ENCODE data around the gene FSTL4.

The FSTL4 gene

DNA sequence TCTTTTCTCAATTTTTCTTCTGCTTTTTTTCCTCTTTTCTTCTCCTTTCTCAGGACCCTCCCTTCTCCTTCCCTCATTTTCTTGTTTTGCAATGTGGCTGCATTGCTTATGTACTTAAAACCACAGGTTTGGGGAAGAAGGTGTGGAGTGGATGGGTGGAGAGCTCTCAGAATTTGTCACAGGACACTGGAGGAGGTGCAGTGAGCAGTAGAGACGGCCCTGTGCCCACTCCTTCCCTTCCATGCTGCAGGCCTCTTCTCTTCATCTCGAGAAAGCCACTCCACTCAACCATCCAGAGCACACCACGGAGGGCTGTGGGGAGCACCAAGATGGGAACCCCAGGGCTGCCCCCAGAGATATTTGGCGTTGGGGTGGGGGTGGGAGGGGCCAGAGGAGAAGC lies 92.3 kb downstream of the FSTL4 start:
- H3K4me1 Mint-ChIP-seq, result no peaks in the 10 kb centered on the region
- H3K36me3 Mint-ChIP-seq, result no peaks in the 10 kb centered on the region
- H3K4me3 Mint-ChIP-seq, result no peak overlapping the region
- H3K27ac Mint-ChIP-seq, result no peak overlapping the region
- peaks cover 7% of the 10 kb centered on the region for H3K27me3 Mint-ChIP-seq
- no peaks in the 10 kb centered on the region for H3K9me3 Mint-ChIP-seq

DNA sequence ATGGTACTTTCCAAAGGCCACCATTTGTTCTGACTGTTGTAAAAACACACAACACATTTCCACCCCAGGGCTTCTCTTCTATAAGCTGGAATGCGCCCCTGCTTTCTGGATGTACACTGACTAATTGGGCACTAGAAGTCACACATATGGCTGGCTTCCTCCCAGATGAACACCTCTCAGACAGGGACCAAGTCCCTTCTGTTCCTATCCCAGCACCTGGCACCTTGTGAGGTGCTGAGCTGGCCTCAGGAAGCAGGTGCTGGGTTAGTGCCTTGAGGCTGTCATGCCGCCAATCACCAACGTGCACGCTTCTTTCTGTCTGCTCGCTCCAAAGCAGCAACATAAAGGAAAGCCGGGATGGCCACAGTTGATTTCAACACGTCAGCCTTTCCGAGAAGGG lies 93.2 kb downstream of the FSTL4 start:
- no peaks in the 10 kb centered on the region for H3K4me1 Mint-ChIP-seq
- H3K27me3 Mint-ChIP-seq, result peaks cover 9% of the 10 kb centered on the region
- H3K4me3 Mint-ChIP-seq, result no peak overlapping the region
- H3K36me3 Mint-ChIP-seq, result no peaks in the 10 kb centered on the region
- no peak overlapping the region for H3K27ac Mint-ChIP-seq
- H3K9me3 Mint-ChIP-seq, result no peaks in the 10 kb centered on the region

DNA sequence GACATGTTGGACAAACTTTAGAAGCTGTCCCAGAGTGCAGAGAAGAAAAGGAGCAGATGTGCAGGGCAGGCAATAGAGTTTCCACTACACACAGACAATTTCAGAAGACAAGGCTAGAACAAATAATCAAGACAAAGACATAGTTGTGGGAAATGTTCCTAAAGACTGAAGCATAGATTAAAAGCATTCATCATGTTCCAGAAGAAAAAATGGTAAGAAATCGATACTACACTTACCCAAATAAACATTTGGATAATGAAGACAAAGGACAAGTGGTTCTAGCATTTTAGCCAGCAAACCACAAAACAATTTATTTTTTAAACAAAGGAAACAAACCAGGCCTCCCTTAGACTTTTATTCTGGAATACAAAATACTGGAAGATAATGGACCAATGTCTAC lies 97.9 kb downstream of the FSTL4 start:
- no peaks in the 10 kb centered on the region for H3K9me3 Mint-ChIP-seq
- H3K4me3 Mint-ChIP-seq, result no peak overlapping the region
- no peaks in the 10 kb centered on the region for H3K36me3 Mint-ChIP-seq
- peaks cover 21% of the 10 kb centered on the region for H3K27me3 Mint-ChIP-seq
- no peaks in the 10 kb centered on the region for H3K4me1 Mint-ChIP-seq
- no peak overlapping the region for H3K27ac Mint-ChIP-seq

DNA sequence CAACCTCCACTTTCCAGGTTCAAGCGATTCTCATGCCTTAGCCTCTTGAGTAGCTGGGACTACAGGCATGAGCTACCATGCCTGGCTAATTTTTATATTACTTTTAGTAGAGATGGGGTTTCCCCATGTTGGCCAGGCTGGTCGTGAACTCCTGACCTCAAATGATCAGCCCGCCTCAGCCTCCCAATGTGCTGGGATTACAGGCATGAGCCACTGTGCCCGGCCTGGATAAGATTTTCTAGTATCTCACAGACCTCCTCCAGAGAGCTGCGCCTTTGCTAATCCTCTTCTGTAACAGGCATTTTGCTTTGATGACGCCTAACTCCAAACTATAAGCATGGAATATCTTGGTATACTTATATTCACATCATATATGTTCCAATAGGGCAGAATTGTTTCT lies 99.4 kb downstream of the FSTL4 start:
- Mint-ChIP-seq H3K4me1 (no peaks in the 10 kb centered on the region), H3K27ac (no peak overlapping the region), H3K9me3 (no peaks in the 10 kb centered on the region)

DNA sequence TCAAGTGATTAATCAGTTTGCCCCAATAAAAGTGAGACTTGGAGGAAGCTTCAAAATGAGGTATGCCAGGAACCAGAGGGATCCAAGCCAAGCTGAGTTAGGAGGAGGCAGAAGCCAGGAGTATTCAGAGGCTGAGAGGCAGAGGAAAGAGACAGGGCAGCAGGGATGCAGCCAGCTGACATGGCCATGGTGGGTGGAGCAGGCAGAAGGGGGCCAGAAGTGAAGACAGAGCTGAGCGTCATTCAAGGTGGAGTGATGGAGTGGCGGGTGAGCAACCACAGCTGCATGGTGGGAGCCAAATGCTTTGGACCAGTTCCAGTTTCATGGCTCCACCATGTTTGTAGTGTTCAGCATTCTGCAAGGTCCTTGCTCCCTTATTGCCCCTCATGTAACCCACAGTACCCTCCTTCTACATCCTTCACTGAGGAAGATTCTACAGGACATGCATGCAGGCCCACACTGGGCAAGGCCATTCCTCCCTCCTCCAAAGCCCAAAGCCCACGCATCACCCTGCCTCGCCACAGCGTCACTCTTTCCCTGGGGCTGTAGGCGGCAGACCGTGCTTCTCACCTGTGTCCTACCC lies 100.6 kb downstream of the FSTL4 start:
- no peaks in the 10 kb centered on the region for H3K36me3 Mint-ChIP-seq
- no peak overlapping the region for H3K4me3 Mint-ChIP-seq
- peaks cover 21% of the 10 kb centered on the region for H3K27me3 Mint-ChIP-seq
- H3K9me3 Mint-ChIP-seq, result no peaks in the 10 kb centered on the region
- no peak overlapping the region for H3K27ac Mint-ChIP-seq
- no peaks in the 10 kb centered on the region for H3K4me1 Mint-ChIP-seq

More for the DNA sequence above, 99.4 kb downstream of the FSTL4 start:
- no peak overlapping the region for H3K4me3 Mint-ChIP-seq
- H3K27me3 Mint-ChIP-seq, result peaks cover 21% of the 10 kb centered on the region
- no peaks in the 10 kb centered on the region for H3K36me3 Mint-ChIP-seq

DNA sequence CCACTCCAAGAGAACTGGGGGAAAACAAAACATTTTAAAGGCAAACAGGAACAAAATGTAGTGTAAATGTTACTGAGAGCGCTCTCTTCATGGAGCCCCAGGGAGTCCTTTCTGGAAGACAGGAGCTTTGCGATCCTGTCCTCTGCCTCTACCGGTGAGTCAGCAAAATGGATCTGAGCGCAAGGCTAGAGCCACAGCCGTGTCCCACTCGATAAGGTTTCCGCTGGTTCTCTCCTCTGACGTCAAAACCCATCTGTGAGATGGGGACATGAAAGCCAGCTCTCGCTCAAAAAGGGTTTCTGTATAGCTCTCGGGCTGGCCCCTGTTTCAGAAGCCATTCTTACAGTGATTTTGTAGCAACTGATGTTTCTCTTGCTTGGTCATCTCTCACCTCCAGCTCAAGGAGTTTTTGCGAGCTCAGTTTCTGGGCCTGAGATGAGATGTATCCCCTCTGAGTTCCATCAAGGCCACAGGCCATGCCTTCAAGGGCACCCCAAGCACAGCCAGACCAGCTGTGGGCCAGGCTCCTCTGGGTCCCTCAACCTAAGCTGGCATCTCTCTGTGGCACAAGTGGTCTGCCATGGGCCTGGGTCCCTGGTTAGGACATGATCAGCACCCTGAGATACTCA lies 101.6 kb downstream of the FSTL4 start:
- Mint-ChIP-seq H3K27ac (no peak overlapping the region), H3K9me3 (no peaks in the 10 kb centered on the region), H3K27me3 (peaks cover 21% of the 10 kb centered on the region), H3K36me3 (no peaks in the 10 kb centered on the region), H3K4me3 (no peak overlapping the region), H3K4me1 (no peaks in the 10 kb centered on the region)

DNA sequence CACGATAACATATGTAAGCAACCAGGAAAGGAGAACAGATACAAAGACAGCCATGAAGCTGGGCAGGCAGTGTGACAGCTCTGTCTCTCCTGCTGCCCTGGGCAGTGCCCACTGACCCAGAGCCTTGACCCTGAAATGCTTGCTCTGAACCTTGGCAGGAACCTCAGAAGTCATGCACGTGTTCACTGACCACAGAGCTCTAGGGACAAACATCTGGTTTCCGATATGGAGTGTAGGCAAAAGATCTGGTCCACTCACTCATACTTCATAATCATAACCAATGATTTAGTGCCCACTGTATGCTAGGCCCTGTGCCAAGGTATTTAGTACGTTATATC lies 102.6 kb downstream of the FSTL4 start:
- H3K9me3 Mint-ChIP-seq, result no peaks in the 10 kb centered on the region
- no peak overlapping the region for H3K4me3 Mint-ChIP-seq
- peaks cover 21% of the 10 kb centered on the region for H3K27me3 Mint-ChIP-seq
- H3K4me1 Mint-ChIP-seq, result no peaks in the 10 kb centered on the region
- no peak overlapping the region for H3K27ac Mint-ChIP-seq
- no peaks in the 10 kb centered on the region for H3K36me3 Mint-ChIP-seq

DNA sequence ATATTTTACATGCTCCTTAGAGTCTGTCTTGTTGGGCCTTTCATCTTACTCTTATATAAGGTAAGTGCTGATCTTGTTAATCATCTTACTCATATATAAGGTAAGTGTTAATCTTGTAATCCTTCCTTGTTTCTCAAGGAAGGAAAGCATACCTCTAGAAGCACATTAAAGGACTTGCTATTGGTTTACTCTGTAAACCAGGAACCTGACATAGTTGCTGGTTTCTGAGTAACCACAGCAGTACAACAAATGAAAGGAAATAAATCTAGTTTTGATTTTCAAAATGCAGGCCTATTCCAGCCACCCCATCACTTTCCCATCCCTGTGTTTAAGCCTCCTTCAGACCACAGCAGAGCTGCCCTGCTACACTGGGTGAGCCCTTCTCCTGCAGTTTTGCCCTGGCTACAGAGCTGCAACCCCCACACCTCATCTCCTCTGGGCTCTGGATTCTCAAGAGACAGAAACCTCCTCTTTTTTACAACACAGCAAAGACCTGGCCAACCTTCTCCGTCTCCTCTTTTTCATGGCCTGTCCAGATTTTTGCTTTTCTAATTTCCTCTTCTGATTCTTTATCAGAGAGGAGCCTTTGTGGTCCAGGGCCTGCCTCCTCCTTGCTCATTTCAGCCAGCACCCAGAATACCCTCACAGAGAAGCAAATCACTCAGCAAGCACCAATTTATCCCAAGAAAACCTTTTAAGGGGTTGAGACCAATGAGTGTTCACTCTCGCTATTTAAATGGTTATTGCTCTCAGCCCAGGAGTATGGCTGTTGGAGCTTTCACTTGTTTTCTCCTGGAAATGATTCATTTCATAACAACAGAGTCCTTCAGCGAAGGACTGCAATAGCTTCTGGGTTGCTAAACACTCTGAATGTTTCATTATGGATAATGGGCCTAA lies 103.2 kb downstream of the FSTL4 start:
- no peaks in the 10 kb centered on the region for H3K9me3 Mint-ChIP-seq
- H3K27me3 Mint-ChIP-seq, result peaks cover 18% of the 10 kb centered on the region
- no peak overlapping the region for H3K4me3 Mint-ChIP-seq
- H3K36me3 Mint-ChIP-seq, result no peaks in the 10 kb centered on the region
- no peaks in the 10 kb centered on the region for H3K4me1 Mint-ChIP-seq
- no peak overlapping the region for H3K27ac Mint-ChIP-seq

DNA sequence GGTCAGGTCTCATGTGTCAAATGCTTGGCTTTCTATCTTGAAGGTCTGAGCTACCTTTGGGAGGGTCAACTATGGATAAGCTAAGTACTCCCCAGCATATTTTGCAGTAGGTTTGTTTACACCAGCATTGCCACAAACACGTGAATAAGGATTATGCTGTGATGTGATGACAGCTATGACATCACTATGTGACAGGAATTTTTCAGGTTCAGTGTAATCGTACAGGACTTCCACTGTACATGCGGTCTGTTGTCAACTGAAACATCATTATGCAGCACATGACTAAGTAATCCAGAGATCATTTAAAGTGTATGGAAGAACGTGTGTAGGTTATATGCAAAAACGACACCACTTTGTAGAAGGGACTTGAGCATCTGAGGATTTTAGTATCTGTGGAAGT lies 104.0 kb downstream of the FSTL4 start:
- Mint-ChIP-seq H3K9me3 (no peaks in the 10 kb centered on the region), H3K27me3 (peaks cover 14% of the 10 kb centered on the region), H3K4me3 (no peak overlapping the region), H3K4me1 (no peaks in the 10 kb centered on the region), H3K36me3 (no peaks in the 10 kb centered on the region), H3K27ac (no peak overlapping the region)

DNA sequence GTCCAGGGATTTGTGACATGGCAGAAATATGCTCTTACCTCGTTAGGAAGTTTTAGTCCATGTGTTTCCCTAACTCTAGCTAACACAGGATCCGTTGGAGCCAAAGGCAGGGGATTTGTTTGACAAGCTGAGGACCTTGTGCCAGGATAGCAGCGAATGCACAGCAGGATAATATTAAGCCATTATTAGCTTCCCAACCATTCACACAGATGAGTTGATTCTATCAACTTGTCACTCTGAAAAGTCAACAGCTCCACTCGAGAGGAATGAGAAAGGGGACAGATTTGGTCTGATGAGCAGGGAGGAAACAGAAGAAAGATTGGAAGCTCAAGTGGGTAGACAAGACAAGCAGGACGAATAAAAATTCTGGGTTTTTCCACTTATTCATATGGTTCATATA lies 106.2 kb downstream of the FSTL4 start:
- no peaks in the 10 kb centered on the region for H3K36me3 Mint-ChIP-seq
- H3K27me3 Mint-ChIP-seq, result peaks cover 2% of the 10 kb centered on the region
- H3K4me3 Mint-ChIP-seq, result no peak overlapping the region
- H3K9me3 Mint-ChIP-seq, result no peaks in the 10 kb centered on the region
- no peaks in the 10 kb centered on the region for H3K4me1 Mint-ChIP-seq
- no peak overlapping the region for H3K27ac Mint-ChIP-seq

DNA sequence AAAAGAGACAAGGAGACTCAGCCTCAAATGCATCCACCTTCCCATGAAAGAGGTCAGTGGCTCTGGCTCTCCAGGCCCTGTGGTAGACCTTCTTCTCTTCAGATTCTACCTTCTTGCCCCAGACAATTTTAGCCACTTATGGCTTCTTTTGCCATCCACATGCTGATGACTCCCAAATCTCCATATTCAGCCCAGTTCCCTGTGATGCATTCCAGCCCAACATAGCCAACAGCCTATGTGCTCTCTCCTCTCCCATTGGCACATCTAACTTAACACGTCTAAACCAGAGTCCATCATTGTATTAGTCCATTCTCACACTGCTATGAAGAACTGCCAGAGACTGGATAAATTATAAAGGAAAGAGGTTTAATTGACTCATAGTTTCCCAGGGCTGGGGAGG lies 108.8 kb downstream of the FSTL4 start:
- Mint-ChIP-seq H3K36me3 (no peaks in the 10 kb centered on the region), H3K4me1 (no peaks in the 10 kb centered on the region), H3K27ac (no peak overlapping the region), H3K27me3 (peaks cover 3% of the 10 kb centered on the region), H3K9me3 (no peaks in the 10 kb centered on the region), H3K4me3 (no peak overlapping the region)

DNA sequence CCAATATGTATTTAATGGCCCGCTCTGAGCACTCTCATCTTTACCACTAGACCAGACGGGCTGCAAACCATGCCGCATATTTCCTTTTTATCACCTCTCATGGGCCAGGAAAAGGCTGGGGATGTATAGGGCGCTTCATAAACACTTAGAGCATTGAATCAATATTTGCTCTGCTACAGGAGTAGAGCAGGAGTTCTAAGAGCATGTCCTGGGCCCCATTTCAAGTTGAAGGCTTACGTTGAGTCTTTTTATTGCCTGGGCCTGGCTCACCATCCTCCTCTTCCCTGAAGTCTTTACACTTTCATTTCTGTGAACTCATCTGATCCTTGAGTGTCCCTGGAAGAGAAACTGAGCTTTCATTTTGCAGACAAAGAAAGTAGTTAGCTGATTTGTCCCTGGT lies 112.4 kb downstream of the FSTL4 start:
- H3K4me1 Mint-ChIP-seq, result no peaks in the 10 kb centered on the region
- H3K27ac Mint-ChIP-seq, result no peak overlapping the region
- H3K4me3 Mint-ChIP-seq, result no peak overlapping the region
- peaks cover 4% of the 10 kb centered on the region for H3K27me3 Mint-ChIP-seq
- no peaks in the 10 kb centered on the region for H3K9me3 Mint-ChIP-seq
- no peaks in the 10 kb centered on the region for H3K36me3 Mint-ChIP-seq

DNA sequence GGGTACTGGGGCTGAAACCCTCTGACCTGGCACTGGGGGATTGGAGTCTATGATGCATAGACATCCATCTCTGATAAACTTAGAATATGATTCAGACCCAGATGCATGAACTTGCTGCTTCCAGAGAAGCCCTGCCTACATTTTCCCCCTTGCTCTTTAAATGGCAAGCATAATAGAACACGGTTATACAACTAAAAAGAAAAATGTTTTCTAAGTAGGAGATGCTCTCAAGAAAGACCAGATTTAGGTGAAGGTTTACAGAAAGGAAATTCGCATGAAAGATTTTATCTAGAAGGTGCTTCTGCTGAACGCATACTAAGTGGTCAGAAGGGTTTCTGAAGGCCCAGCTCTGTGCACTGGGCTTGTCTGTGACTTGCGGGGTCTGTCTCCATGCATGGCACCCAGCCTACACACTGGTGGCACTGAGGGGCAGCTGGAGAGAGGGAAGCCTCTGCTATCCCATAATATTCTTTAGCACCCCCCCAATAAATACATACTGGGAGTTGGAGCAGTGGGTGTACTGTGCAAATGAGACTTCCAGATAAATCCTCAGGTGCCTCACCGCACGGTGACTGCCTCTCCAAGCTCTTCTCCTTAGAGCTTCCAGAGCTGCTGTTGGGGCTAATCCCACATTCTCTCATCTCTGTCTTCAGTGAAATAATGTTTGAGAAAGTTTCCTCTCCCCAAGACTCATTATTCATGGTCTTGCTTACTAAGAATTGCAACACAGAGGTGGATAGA lies 114.6 kb downstream of the FSTL4 start:
- Mint-ChIP-seq H3K9me3 (no peaks in the 10 kb centered on the region), H3K4me1 (no peaks in the 10 kb centered on the region), H3K4me3 (no peak overlapping the region), H3K36me3 (no peaks in the 10 kb centered on the region), H3K27me3 (peaks cover 5% of the 10 kb centered on the region), H3K27ac (no peak overlapping the region)

DNA sequence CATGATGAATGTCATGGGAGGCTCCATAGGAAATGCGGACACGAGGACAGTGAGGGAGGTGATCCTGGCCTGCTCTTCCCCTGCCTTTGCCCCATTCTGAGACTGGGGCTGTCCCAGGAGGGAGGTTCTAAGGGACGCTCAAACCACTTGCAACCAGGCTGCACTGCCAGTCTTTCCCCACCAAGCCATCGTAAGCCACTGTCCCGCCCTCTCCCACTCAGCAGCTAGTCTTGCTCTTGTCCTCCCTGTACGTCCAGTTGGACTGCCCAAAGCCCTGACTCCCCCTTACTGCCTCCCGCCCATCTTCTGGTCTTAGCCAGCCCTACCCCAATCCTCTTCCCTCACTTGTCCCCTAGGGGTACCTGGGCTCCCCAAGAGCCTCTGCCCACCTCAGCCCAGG lies 115.7 kb downstream of the FSTL4 start:
- Mint-ChIP-seq H3K27me3 (peaks cover 4% of the 10 kb centered on the region), H3K36me3 (no peaks in the 10 kb centered on the region), H3K9me3 (no peaks in the 10 kb centered on the region), H3K4me3 (no peak overlapping the region), H3K27ac (no peak overlapping the region), H3K4me1 (no peaks in the 10 kb centered on the region)

DNA sequence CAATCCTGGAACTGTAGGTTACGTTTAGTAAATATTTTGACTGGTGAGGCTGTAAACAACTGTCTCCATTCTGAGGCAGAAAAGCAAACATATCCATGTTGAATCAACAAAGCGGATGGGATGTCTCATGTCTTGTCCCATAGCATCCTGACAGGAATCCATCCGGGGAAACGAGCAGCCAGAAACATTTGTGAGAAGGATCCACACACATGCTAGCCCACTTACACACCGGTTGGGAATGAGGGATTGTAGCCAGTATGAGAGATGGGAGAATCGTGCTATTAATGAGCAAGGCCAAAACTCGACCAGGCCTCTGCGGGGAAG lies 117.5 kb downstream of the FSTL4 start:
- Mint-ChIP-seq H3K4me3 (no peak overlapping the region), H3K27me3 (peaks cover 4% of the 10 kb centered on the region), H3K27ac (no peak overlapping the region), H3K4me1 (no peaks in the 10 kb centered on the region), H3K9me3 (peaks cover 4% of the 10 kb centered on the region), H3K36me3 (no peaks in the 10 kb centered on the region)
